ENCODE results near the gene HTR1D.

Gene HTR1D

DNA sequence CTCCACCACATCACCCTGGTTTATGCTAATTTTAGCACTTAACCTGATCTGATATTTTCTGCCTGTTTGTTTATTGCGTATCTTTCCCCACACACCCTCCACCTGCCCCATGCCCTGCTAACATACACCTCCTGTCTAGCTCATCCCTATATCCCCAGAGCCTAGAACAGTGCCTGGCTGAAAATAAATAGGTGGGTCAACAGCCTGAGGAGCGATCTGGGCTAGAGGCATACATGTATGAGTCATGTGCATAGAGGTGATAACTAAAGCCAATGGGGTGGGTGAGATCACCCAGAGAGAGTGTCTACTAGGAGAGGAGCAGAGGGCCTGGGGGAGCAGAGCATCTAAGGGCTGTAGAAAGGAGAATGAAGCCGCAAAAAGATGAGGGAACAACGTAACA, 2.7 kb downstream of the HTR1D start:
- H3K9me3 ChIP-seq (ENCODE audit: insufficient read depth, low read length, severe bottlenecking) = no peaks in the 10 kb centered on the region
- H3K27me3 ChIP-seq (ENCODE audit: insufficient read depth, low read length, poor library complexity) = peaks cover 46% of the 10 kb centered on the region
- no peaks in the 10 kb centered on the region for H3K79me2 ChIP-seq (ENCODE audit: insufficient read depth, low read length)
- H3K4me1 ChIP-seq (ENCODE audit: insufficient read depth, low read length) = no peaks in the 10 kb centered on the region
- H2AFZ ChIP-seq (ENCODE audit: low read depth, low read length) = no peak overlapping the region
- no peak overlapping the region for H3K4me3 ChIP-seq (ENCODE audit: low read depth in 1 of 2, low read length in 2 of 2)
- TF ChIP-seq, protein P1, sequence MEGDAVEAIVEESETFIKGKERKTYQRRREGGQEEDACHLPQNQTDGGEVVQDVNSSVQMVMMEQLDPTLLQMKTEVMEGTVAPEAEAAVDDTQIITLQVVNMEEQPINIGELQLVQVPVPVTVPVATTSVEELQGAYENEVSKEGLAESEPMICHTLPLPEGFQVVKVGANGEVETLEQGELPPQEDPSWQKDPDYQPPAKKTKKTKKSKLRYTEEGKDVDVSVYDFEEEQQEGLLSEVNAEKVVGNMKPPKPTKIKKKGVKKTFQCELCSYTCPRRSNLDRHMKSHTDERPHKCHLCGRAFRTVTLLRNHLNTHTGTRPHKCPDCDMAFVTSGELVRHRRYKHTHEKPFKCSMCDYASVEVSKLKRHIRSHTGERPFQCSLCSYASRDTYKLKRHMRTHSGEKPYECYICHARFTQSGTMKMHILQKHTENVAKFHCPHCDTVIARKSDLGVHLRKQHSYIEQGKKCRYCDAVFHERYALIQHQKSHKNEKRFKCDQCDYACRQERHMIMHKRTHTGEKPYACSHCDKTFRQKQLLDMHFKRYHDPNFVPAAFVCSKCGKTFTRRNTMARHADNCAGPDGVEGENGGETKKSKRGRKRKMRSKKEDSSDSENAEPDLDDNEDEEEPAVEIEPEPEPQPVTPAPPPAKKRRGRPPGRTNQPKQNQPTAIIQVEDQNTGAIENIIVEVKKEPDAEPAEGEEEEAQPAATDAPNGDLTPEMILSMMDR (IDR thresholded peaks at IDR 0.05; ENCODE audit: borderline replicate concordance, extremely low read depth, low read length, poor library complexity, severe bottlenecking) = no peak
- no peaks in the 10 kb centered on the region for H3K36me3 ChIP-seq (ENCODE audit: insufficient read depth, low read length)
- no peaks in the 10 kb centered on the region for H4K20me1 ChIP-seq (ENCODE audit: insufficient read depth, low read length)
- DNase-seq = no peak
- H3K27ac ChIP-seq (ENCODE audit: low read length) = no peak overlapping the region
- no peak for ATAC-seq (ENCODE audit: insufficient read depth, low read depth)
- H3K4me2 ChIP-seq (ENCODE audit: insufficient read depth, low read length) = no peak overlapping the region
- no peak overlapping the region for H3K9ac ChIP-seq (ENCODE audit: low read depth, low read length)

- ATAC-seq (ENCODE audit: insufficient read depth, low read depth) (no peak), DNase-seq (no peak)
- Histone ChIP-seq H4K20me1 (ENCODE audit: insufficient read depth, low read length) (no peaks in the 10 kb centered on the region), H3K4me3 (ENCODE audit: low read depth in 1 of 2, low read length in 2 of 2) (no peak overlapping the region), H3K27ac (ENCODE audit: low read length) (no peak overlapping the region), H2AFZ (ENCODE audit: low read depth, low read length) (no peak overlapping the region), H3K27me3 (ENCODE audit: insufficient read depth, low read length, poor library complexity) (peaks cover 32% of the 10 kb centered on the region), H3K79me2 (ENCODE audit: insufficient read depth, low read length) (no peaks in the 10 kb centered on the region), H3K4me1 (ENCODE audit: insufficient read depth, low read length) (no peaks in the 10 kb centered on the region), H3K9ac (ENCODE audit: low read depth, low read length) (no peak overlapping the region), H3K4me2 (ENCODE audit: insufficient read depth, low read length) (no peak overlapping the region), H3K36me3 (ENCODE audit: insufficient read depth, low read length) (no peaks in the 10 kb centered on the region), H3K9me3 (ENCODE audit: insufficient read depth, low read length, severe bottlenecking) (no peaks in the 10 kb centered on the region)
- TF ChIP-seq EZH2 (IDR thresholded peaks at IDR 0.05; ENCODE audit: borderline replicate concordance, low read depth, low read length, severe bottlenecking) = no peak
- TF ChIP-seq, protein P1 (IDR thresholded peaks at IDR 0.05; ENCODE audit: borderline replicate concordance, extremely low read depth, low read length, poor library complexity, severe bottlenecking) = no peak
Measured at GRCh38 chr1:23211955-23212354, 5.3 kb downstream of the HTR1D start.

GRCh38 chr1:23210963-23211362, 6.3 kb downstream of the HTR1D start:
- Histone ChIP-seq H3K4me3 (ENCODE audit: low read depth in 1 of 2, low read length in 2 of 2) (no peak overlapping the region), H4K20me1 (ENCODE audit: insufficient read depth, low read length) (no peaks in the 10 kb centered on the region), H3K27ac (ENCODE audit: low read length) (no peak overlapping the region), H3K9ac (ENCODE audit: low read depth, low read length) (no peak overlapping the region), H3K4me2 (ENCODE audit: insufficient read depth, low read length) (no peak overlapping the region), H3K4me1 (ENCODE audit: insufficient read depth, low read length) (no peaks in the 10 kb centered on the region), H3K36me3 (ENCODE audit: insufficient read depth, low read length) (no peaks in the 10 kb centered on the region), H3K27me3 (ENCODE audit: insufficient read depth, low read length, poor library complexity) (peaks cover 22% of the 10 kb centered on the region), H2AFZ (ENCODE audit: low read depth, low read length) (no peak overlapping the region), H3K79me2 (ENCODE audit: insufficient read depth, low read length) (no peaks in the 10 kb centered on the region), H3K9me3 (ENCODE audit: insufficient read depth, low read length, severe bottlenecking) (no peaks in the 10 kb centered on the region)
- TF ChIP-seq, protein P1 (IDR thresholded peaks at IDR 0.05; ENCODE audit: borderline replicate concordance, extremely low read depth, low read length, poor library complexity, severe bottlenecking) = no peak
- DNase-seq (no peak), ATAC-seq (ENCODE audit: insufficient read depth, low read depth) (no peak)

- Histone ChIP-seq H3K27me3 (ENCODE audit: insufficient read depth, low read length, poor library complexity) (peaks cover 18% of the 10 kb centered on the region), H3K36me3 (ENCODE audit: insufficient read depth, low read length) (no peaks in the 10 kb centered on the region), H3K79me2 (ENCODE audit: insufficient read depth, low read length) (no peaks in the 10 kb centered on the region), H3K4me1 (ENCODE audit: insufficient read depth, low read length) (no peaks in the 10 kb centered on the region), H2AFZ (ENCODE audit: low read depth, low read length) (no peak overlapping the region), H3K4me2 (ENCODE audit: insufficient read depth, low read length) (no peak overlapping the region), H3K4me3 (ENCODE audit: low read depth in 1 of 2, low read length in 2 of 2) (no peak overlapping the region), H3K9ac (ENCODE audit: low read depth, low read length) (no peak overlapping the region), H3K27ac (ENCODE audit: low read length) (no peak overlapping the region), H4K20me1 (ENCODE audit: insufficient read depth, low read length) (no peaks in the 10 kb centered on the region), H3K9me3 (ENCODE audit: insufficient read depth, low read length, severe bottlenecking) (no peaks in the 10 kb centered on the region)
- TF ChIP-seq, protein P1 (IDR thresholded peaks at IDR 0.05; ENCODE audit: borderline replicate concordance, extremely low read depth, low read length, poor library complexity, severe bottlenecking) = peak; percentile 15
- TF ChIP-seq EZH2 (IDR thresholded peaks at IDR 0.05; ENCODE audit: borderline replicate concordance, low read depth, low read length, severe bottlenecking) = no peak
- no peak for DNase-seq
- ATAC-seq (ENCODE audit: insufficient read depth, low read depth) = no peak
Measured at GRCh38 chr1:23210351-23210785, 6.9 kb downstream of the HTR1D start.

Measured in DND-41 (cell line).